Lung (tissue), 12 donors: ENCODE data around the gene TSPYL6. TPM values are rescaled to one million over a fixed set of nuclear protein-coding genes. Genes with fewer than 3 reads are reported as not detected.

ENCODE experiments used
- ATAC-seq: fragments of 200-7000 bp; cut with Tn5 transposase; one replicate; pipeline ENCODE4 v1.9.1; 2020; ENCODE audit warnings: moderate number of reproducible peaks; ENCODE audit not compliant: insufficient read depth, low FRiP score
- DNase-seq, 3 donors: peaks; one replicate each; pipeline ENCODE4 v3.0.0-alpha.2; 2013 to 2017
- H3K27ac ChIP-seq, 2 donors: one replicate each; pipeline ENCODE4 v1.5.1; 2013; ENCODE audit warnings: mild to moderate bottlenecking in 2 of 2, moderate library complexity in 2 of 2, control low read depth in 1 of 2, inconsistent platforms in 1 of 2, low read depth in 1 of 2, low read length in 1 of 2
- H3K27me3 ChIP-seq, 3 donors: one replicate each; pipeline ENCODE4 v1.5.1; 2013; ENCODE audit warnings: low read length in 2 of 3; ENCODE audit not compliant: control insufficient read depth in 3 of 3, insufficient read depth in 3 of 3
- H3K36me3 ChIP-seq, 4 donors: one replicate each; pipeline ENCODE4 v1.5.1; 2013; ENCODE audit warnings: low read length in 4 of 4, mild to moderate bottlenecking in 1 of 4, moderate library complexity in 1 of 4; ENCODE audit not compliant: control insufficient read depth in 4 of 4, insufficient read depth in 4 of 4
- H3K4me1 ChIP-seq, 5 donors: one replicate each; pipeline ENCODE4 v1.5.1; 2013; ENCODE audit warnings: low read length in 5 of 5, mild to moderate bottlenecking in 2 of 5, moderate library complexity in 1 of 5; ENCODE audit not compliant: control insufficient read depth in 5 of 5, insufficient read depth in 5 of 5
- H3K4me3 ChIP-seq: one replicate; pipeline ENCODE4 v1.5.1; 2013; ENCODE audit warnings: mild to moderate bottlenecking, control low read depth, moderate library complexity
- H3K9ac ChIP-seq, 2 donors: one replicate each; pipeline ENCODE4 v1.5.1; 2013; ENCODE audit warnings: low read length in 2 of 2, control low read depth in 1 of 2; ENCODE audit not compliant: insufficient read depth in 1 of 2
- H3K9me3 ChIP-seq, 4 donors: one replicate each; pipeline ENCODE4 v1.5.1; 2013; ENCODE audit warnings: low read length in 3 of 4, mild to moderate bottlenecking in 1 of 4, moderate library complexity in 1 of 4; ENCODE audit not compliant: control insufficient read depth in 4 of 4, insufficient read depth in 3 of 4
- WGBS, 2 donors: extraction: QIAGEN DNeasy Blood & Tissue Kit; methylation state at CpG; one replicate each; pipeline ENCODE4 v1.1.7; 2013; 5-methylcytosine and 5-hydroxymethylcytosine counted together
- polyA plus RNA-seq, 2 donors: library from polyadenylated mRNA; stranded (reverse); fragments of 200-250 nt; gene quantifications; one replicate each; pipeline ENCODE4 v1.2.1, GENCODE V29; 2013
- total RNA-seq, 2 donors: library from RNA; depleted of rRNA in 1 of 2; stranded (reverse); fragments of >200 nt in 1 of 2; gene quantifications; one replicate each; pipeline ENCODE4 v1.2.1, GENCODE V29; 2014 to 2021
- TF ChIP-seq, protein P1 (sequence below): IDR thresholded peaks from 2 replicates; pipeline ENCODE4 v1.5.1; 2012; ENCODE audit warnings: mild to moderate bottlenecking; ENCODE audit errors: control extremely low read depth, extremely low read depth
- donor health status: control.
- donor health status: control.
- donor health status: Bipolar disorder and iron deficiency.
- donor health status: healthy.
- donor health status: DM: yes; HTN: yes; CAD: no.

The TSPYL6 gene
- total and polyA plus RNA-seq, 4 donors = 0.20 TPM; not detected in 3

DNA sequence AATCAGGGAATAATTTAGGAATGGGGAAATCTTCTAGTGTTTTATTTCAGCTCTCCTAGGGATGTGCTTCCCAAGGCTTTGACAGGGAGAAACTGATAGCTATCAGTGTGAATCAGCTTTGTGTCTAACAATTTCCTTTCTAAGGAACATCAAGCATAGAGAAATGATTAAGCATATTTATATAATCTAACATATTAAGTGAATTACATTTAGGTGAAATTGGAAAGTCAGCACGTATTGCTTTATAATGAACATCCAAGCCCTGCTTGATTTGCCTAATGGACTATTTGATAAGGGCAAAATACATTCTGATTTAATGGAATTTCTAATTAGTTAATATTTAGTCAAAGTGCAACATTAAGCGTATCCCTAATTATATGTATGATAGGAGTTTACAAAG, 19.5 kb upstream of the TSPYL6 start:
- Histone ChIP-seq H3K4me3 (no peak overlapping the region), H3K27ac (no peak overlapping the region), H3K9ac (no peak overlapping the region), H3K27me3 (no peaks in the 10 kb centered on the region), H3K4me1 (peaks cover 0 to 1% (median 0%) of the 10 kb centered on the region in 5 donors), H3K36me3 (no peaks in the 10 kb centered on the region), H3K9me3 (no peaks in the 10 kb centered on the region)
- TF ChIP-seq, protein P1, sequence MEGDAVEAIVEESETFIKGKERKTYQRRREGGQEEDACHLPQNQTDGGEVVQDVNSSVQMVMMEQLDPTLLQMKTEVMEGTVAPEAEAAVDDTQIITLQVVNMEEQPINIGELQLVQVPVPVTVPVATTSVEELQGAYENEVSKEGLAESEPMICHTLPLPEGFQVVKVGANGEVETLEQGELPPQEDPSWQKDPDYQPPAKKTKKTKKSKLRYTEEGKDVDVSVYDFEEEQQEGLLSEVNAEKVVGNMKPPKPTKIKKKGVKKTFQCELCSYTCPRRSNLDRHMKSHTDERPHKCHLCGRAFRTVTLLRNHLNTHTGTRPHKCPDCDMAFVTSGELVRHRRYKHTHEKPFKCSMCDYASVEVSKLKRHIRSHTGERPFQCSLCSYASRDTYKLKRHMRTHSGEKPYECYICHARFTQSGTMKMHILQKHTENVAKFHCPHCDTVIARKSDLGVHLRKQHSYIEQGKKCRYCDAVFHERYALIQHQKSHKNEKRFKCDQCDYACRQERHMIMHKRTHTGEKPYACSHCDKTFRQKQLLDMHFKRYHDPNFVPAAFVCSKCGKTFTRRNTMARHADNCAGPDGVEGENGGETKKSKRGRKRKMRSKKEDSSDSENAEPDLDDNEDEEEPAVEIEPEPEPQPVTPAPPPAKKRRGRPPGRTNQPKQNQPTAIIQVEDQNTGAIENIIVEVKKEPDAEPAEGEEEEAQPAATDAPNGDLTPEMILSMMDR = no peak
- DNase-seq = no peak
- no peak for ATAC-seq
- 65 to 68% methylated on average over 2 of the region's 2 CpGs for WGBS, 2 donors

DNA sequence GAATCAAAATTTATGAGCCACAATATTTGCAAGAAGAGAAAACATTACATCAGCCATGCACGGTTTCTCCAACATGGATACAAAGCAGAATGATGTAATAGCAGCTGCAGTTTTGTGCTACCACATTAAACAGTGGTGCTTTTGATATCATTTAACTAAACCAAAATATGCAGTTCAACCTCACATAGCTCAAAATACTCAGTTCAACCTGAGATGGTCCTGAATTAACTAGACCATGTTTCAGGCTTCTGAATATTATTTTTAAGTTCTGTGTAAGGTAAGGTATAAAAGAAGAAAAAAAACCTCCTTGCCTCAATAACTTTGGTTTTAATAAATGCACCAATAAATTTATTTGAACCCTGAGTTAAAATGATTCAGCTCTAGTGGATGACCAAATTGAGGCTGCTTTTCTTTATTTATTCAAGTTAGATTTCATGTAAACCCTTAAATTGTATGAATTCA, 18.8 kb upstream of the TSPYL6 start:
- Histone ChIP-seq H3K9me3 (no peaks in the 10 kb centered on the region), H3K27me3 (no peaks in the 10 kb centered on the region), H3K9ac (no peak overlapping the region), H3K27ac (no peak overlapping the region), H3K36me3 (no peaks in the 10 kb centered on the region), H3K4me3 (no peak overlapping the region), H3K4me1 (peaks cover 0 to 1% (median 0%) of the 10 kb centered on the region in 5 donors)
- ATAC-seq = no peak
- TF ChIP-seq, protein P1 = no peak
- 67 to 70% methylated on average over 1 of the region's 1 CpG for WGBS, 2 donors
- no peak for DNase-seq

DNA sequence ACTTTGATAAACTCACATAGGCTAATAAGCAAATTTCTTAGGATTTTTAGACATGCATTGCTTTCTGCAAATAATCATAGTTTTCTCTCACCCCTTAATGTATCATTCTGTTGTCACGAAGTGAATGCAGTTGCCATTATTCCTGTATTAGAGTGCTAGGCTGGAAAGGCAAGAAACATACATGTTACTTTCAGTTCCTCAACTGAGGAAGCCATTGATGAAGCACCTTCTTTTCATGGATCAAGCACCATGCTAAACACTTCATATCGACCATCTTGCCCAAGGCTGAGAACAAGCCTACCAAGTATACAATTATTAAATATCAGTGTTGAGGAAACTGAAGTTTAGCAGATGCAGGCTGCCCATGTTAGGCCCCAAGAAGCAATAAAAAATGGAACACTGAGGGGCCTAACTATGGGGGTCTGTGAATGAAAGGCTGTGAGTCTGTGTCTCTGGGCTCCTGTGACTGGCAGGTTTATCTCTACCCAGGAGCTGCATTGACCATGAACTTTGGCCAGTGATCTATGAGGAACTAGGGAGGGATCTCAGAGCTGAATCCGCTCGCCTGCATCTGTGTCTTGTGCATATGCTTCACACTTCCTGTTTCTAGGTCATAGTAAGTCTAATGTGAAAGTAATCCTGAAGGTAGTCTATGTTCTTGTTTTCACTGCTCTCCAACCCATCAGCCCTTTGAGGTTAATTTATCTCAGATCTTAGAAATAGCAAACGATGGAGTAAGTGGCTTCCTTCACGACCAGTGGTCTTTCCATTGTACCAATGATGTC, 16.0 kb upstream of the TSPYL6 start:
- 87 to 89% methylated on average over 6 of the region's 6 CpGs for WGBS, 2 donors
- no peak for DNase-seq
- ATAC-seq = no peak

More for the DNA sequence above, 16.0 kb upstream of the TSPYL6 start:
- H3K27ac ChIP-seq = no peak overlapping the region
- no peaks in the 10 kb centered on the region for H3K36me3 ChIP-seq
- no peaks in the 10 kb centered on the region for H3K27me3 ChIP-seq
- H3K9ac ChIP-seq = no peak overlapping the region
- TF ChIP-seq, protein P1 = no peak
- no peaks in the 10 kb centered on the region for H3K9me3 ChIP-seq
- H3K4me3 ChIP-seq = no peak overlapping the region
- peaks cover 0 to 1% (median 0%) of the 10 kb centered on the region in 5 donors for H3K4me1 ChIP-seq
